Activated CD4-positive, alpha-beta T cell treated with anti-CD3 and anti-CD28 coated beads for 36 hours (primary cell): ENCODE results near the gene NPR1. TPM values are rescaled to one million over a fixed set of nuclear protein-coding genes. Genes with fewer than 3 reads are reported as not detected.

Experiments
- microRNA-seq: library from miRNA; unstranded; fragments of <30 nt; microRNA quantifications from one replicate; pipeline ENCODE4 v1.2.0, GENCODE V29; 2021; ENCODE audit warnings: borderline replicate concordance
- total RNA-seq, 2 experiments: library from RNA; stranded (reverse); gene quantifications; one replicate each; pipeline ENCODE4 v1.2.3, GENCODE V29; 2021

Gene NPR1
- total RNA-seq, 2 experiments from 2014 or later, result 0.04 to 0.11 TPM

Small RNA genes lying within 50 kb of the gene (microRNA-seq; reads per million reads assigned to microRNA genes)
- gene MIR8083, result not detected

Other genes starting within 250 kb of the NPR1 start
- gene S100A7, start 218.0 kb upstream of the NPR1 start, total RNA-seq, result not detected
- gene S100A6, start 142.7 kb upstream of the NPR1 start, total RNA-seq, result 100 to 1,000 TPM; 219 to 349 TPM
- gene S100A5, start 137.8 kb upstream of the NPR1 start, total RNA-seq, result 1 to 10 TPM; 2.4 to 3.4 TPM
- gene S100A4, start 132.9 kb upstream of the NPR1 start, total RNA-seq, result 100 to 1,000 TPM in 1 of 2 experiments, 10 to 100 TPM in 1; 84.8 to 166 TPM
- not detected for gene S100A3, start 129.4 kb upstream of the NPR1 start, total RNA-seq
- 1 to 10 TPM; 3.3 to 7.0 TPM for gene S100A2, start 112.8 kb upstream of the NPR1 start, total RNA-seq
- gene S100A16, start 65.6 kb upstream of the NPR1 start, total RNA-seq, result not detected
- gene S100A14, start 62.4 kb upstream of the NPR1 start, total RNA-seq, result under 1 TPM; 0.14 to 0.34 TPM
- 1 to 10 TPM; 5.4 TPM for gene S100A13, start 51.2 kb upstream of the NPR1 start, total RNA-seq
- gene S100A1, start 50.3 kb upstream of the NPR1 start, total RNA-seq, result not detected
- gene CHTOP, start 44.6 kb upstream of the NPR1 start, total RNA-seq, result 10 to 100 TPM; 85.1 to 91.4 TPM
- gene SNAPIN, start 20.0 kb upstream of the NPR1 start, total RNA-seq, result 10 to 100 TPM; 34.2 to 38.4 TPM
- gene ILF2, start 7.7 kb upstream of the NPR1 start, total RNA-seq, result 100 to 1,000 TPM; 325 to 435 TPM
- gene INTS3, start 49.4 kb downstream of the NPR1 start, total RNA-seq, result 10 to 100 TPM; 52.0 to 58.0 TPM
- gene SLC27A3, start 96.7 kb downstream of the NPR1 start, total RNA-seq, result 1 to 10 TPM; 5.9 to 9.3 TPM
- 10 to 100 TPM; 57.0 to 63.9 TPM for gene GATAD2B, start 244.3 kb downstream of the NPR1 start, total RNA-seq